Loucy (cell line): Measurements from ENCODE around the gene SELENBP1.

Source experiments
- EZH2phosphoT487 ChIP-seq: fragments of 200-600 bp; IDR thresholded peaks from 2 replicates; pipeline ENCODE4 v1.6.1; 2018; ENCODE audit warnings: antibody characterized with exemption, mild to moderate bottlenecking, moderate library complexity, borderline replicate concordance
- TF ChIP-seq, protein P1 (sequence below): fragments of 200-600 bp; sonication (generic); conservative IDR thresholded peaks from 2 replicates; pipeline ENCODE4 v1.5.1; 2014; ENCODE audit warnings: mild to moderate bottlenecking, antibody characterized with exemption, low read length

DNA sequence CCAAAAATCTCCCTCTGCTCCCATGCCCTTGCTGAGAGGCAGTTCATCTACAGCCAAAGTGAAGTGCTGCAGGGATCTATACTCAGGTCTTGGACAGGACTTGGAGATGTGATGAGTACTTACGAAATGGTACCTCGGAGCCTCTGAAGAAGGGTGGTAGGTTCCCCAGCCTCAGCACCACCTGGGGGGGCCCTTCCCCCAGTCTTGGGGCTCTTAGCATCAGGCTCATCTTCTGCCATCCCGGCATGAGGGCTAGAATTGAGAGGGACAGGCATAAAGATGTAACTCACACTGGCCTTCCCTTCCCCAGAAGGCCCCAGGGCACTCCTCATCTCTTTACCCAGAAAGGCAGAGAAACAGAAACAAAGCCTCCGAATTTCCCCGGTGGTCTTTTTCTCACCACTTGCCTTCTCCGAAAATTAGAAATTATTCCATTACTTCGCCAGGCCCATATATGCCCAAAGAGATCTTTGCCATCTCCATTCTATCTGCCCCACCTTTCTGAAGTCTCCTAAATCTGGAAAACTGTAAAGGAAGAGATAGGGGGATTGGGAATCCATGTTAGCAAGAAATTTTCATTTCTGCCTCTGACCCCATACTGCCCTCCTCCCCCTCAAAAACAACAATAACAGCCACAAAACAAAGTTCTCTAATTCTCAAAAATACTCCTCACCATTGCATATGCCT lies 26.3 kb downstream of the SELENBP1 start:
- TF ChIP-seq, protein P1, sequence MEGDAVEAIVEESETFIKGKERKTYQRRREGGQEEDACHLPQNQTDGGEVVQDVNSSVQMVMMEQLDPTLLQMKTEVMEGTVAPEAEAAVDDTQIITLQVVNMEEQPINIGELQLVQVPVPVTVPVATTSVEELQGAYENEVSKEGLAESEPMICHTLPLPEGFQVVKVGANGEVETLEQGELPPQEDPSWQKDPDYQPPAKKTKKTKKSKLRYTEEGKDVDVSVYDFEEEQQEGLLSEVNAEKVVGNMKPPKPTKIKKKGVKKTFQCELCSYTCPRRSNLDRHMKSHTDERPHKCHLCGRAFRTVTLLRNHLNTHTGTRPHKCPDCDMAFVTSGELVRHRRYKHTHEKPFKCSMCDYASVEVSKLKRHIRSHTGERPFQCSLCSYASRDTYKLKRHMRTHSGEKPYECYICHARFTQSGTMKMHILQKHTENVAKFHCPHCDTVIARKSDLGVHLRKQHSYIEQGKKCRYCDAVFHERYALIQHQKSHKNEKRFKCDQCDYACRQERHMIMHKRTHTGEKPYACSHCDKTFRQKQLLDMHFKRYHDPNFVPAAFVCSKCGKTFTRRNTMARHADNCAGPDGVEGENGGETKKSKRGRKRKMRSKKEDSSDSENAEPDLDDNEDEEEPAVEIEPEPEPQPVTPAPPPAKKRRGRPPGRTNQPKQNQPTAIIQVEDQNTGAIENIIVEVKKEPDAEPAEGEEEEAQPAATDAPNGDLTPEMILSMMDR, result no peak
- no peak for TF ChIP-seq EZH2phosphoT487
